ENCODE results near the gene MRPL27.

- TF ChIP-seq CTCF (IDR thresholded peaks at IDR 0.05) (no peak), POLR2A (IDR thresholded peaks at IDR 0.05) (no peak)
These were observed 8.3 kb downstream of the MRPL27 start for GRCh38 chr17:50364715-50365114.

Measured in lower leg skin (tissue), 3 donors.